ENCODE data around the gene GRM7.

DNA sequence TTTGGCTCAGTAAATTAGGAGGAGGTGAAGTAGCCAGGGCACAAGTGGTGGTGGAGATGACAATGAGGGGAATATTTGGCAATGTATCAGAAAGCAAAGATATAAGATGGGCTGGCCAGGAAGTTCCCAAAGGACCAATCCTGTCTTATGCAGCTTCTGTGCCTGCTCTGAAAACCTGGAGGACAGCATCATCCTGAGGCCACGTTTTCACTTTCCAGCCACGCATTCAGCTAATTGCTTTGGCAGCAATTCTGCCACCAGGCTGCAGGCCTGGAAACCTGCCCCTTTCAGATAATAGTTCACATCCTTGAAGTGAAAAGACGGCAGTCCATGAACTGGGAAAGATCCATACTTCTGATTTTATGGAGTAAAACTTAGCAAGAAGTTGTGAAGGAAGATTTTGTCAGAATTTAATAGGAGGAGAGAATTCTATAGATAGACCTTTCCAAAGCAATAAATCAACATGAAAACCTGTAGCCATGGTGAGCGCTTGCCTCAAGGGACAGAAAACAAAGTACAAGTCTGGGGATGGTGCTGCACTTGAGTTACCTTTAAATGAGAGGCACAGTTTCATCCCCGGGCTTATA, 682.5 kb downstream of the GRM7 start:
- no peak for TF ChIP-seq POLR2AphosphoS5 (IDR thresholded peaks at IDR 0.05; ENCODE audit: low read depth, low read length)
- TF ChIP-seq, protein P1, sequence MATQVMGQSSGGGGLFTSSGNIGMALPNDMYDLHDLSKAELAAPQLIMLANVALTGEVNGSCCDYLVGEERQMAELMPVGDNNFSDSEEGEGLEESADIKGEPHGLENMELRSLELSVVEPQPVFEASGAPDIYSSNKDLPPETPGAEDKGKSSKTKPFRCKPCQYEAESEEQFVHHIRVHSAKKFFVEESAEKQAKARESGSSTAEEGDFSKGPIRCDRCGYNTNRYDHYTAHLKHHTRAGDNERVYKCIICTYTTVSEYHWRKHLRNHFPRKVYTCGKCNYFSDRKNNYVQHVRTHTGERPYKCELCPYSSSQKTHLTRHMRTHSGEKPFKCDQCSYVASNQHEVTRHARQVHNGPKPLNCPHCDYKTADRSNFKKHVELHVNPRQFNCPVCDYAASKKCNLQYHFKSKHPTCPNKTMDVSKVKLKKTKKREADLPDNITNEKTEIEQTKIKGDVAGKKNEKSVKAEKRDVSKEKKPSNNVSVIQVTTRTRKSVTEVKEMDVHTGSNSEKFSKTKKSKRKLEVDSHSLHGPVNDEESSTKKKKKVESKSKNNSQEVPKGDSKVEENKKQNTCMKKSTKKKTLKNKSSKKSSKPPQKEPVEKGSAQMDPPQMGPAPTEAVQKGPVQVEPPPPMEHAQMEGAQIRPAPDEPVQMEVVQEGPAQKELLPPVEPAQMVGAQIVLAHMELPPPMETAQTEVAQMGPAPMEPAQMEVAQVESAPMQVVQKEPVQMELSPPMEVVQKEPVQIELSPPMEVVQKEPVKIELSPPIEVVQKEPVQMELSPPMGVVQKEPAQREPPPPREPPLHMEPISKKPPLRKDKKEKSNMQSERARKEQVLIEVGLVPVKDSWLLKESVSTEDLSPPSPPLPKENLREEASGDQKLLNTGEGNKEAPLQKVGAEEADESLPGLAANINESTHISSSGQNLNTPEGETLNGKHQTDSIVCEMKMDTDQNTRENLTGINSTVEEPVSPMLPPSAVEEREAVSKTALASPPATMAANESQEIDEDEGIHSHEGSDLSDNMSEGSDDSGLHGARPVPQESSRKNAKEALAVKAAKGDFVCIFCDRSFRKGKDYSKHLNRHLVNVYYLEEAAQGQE (IDR thresholded peaks at IDR 0.05; ENCODE audit: insufficient read depth in 1 of 2, low read depth in 2 of 2, low read length in 2 of 2) = no peak

All from PFSK-1 (cell line).